Breast epithelium (tissue), 4 donors: Measurements from ENCODE around the gene TBXAS1. TPM values are rescaled to one million over a fixed set of nuclear protein-coding genes. Genes with fewer than 3 reads are reported as not detected.

ENCODE experiments used
- DNase-seq, 2 donors: peaks; one replicate each; pipeline ENCODE4 v3.0.0-alpha.2; 2019; ENCODE audit warnings: low spot score in 2 of 2
- H3K27ac ChIP-seq, 2 donors: fragments of 200-600 bp; sonication (generic) in 1 of 2; one replicate each; pipeline ENCODE4 v1.5.1; 2016 to 2019; ENCODE audit warnings: mild to moderate bottlenecking in 1 of 2
- H3K27me3 ChIP-seq, 2 donors: fragments of 200-600 bp; sonication (generic) in 1 of 2; one replicate each; pipeline versions ENCODE4 v1.5.1 to v1.6.0; 2017 to 2019; ENCODE audit warnings: control low read depth in 1 of 2, mild to moderate bottlenecking in 1 of 2
- H3K36me3 ChIP-seq: fragments of 200-600 bp; one replicate; pipeline ENCODE4 v1.5.1; 2019
- H3K4me1 ChIP-seq, 2 donors: fragments of 200-600 bp; sonication (generic); one replicate each; pipeline ENCODE4 v1.5.1; 2016 to 2019; ENCODE audit warnings: control low read depth in 1 of 2
- H3K4me3 ChIP-seq, 3 donors: fragments of 200-600 bp; sonication (generic); 1 replicate in 2 of 3; 2 replicates in 1 of 3; pipeline ENCODE4 v1.5.1; 2016 to 2019; ENCODE audit warnings: mild to moderate bottlenecking in 3 of 3, moderate library complexity in 2 of 3
- H3K9me3 ChIP-seq, 2 donors: fragments of 200-600 bp; sonication (generic) in 1 of 2; one replicate each; pipeline ENCODE4 v1.5.1; 2016 to 2019; ENCODE audit warnings: control low read depth in 1 of 2
- CTCF ChIP-seq, 3 donors: fragments of 450-650 bp; IDR thresholded peaks; one replicate each; pipeline ENCODE4 v1.5.1; 2016 to 2017; ENCODE audit warnings: antibody characterized with exemption in 3 of 3, mild to moderate bottlenecking in 3 of 3, moderate library complexity in 3 of 3
- POLR2A ChIP-seq: fragments of 450-650 bp; IDR thresholded peaks from one replicate; pipeline ENCODE4 v1.6.1; 2016; ENCODE audit warnings: antibody characterized with exemption, mild to moderate bottlenecking, moderate library complexity
- POLR2AphosphoS5 ChIP-seq, 3 donors: sonication (generic); formaldehyde crosslinking; IDR thresholded peaks; one replicate each; pipeline ENCODE4 v1.6.1; 2017; ENCODE audit warnings: antibody characterized with exemption in 3 of 3
- intact Hi-C: fragments of 100-400 bp; cut with DNase I; formaldehyde crosslinking; loops from one replicate; pipeline ENCODE4 v1.15.1; 2023; ENCODE audit warnings: low total_unique reads
- total RNA-seq, 3 donors: library from RNA; depleted of rRNA; stranded (reverse); fragments of >200 nt; gene quantifications; one replicate each; pipeline ENCODE4 v1.1.0, GENCODE V29; 2016

Gene TBXAS1
- total RNA-seq, 3 donors from 2014 or later, result 17.7 to 59.8 (median 17.9) TPM

DNA sequence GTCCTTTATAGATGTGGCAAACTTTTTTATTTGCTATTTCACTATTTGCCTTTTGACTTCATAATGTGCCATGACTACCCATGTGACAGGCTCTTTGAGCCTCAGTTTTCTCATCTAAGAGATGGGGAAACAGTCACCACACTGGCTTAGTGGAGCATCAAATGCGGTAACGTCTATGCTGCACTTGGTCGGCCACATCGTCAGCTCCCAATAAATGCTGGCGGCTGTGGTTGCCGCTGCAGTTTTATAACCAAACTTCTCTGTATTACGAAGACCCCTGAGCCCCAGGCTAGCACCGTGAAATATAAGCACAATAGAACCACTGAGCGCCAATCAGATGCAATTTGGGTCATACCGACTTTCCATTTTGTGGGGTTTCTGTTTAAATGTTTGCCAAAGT is 177.5 kb downstream of the TBXAS1 start:
- Histone ChIP-seq H3K9me3 (no peaks in the 10 kb centered on the region), H3K36me3 (no peaks in the 10 kb centered on the region), H3K4me3 (no peak overlapping the region), H3K27me3 (no peaks in the 10 kb centered on the region), H3K4me1 (no peaks in the 10 kb centered on the region), H3K27ac (no peak overlapping the region)
- TF ChIP-seq POLR2A, result no peak
- no peak for TF ChIP-seq CTCF (IDR thresholded peaks at IDR 0.05)
- no peak for TF ChIP-seq POLR2AphosphoS5 (IDR thresholded peaks at IDR 0.05)
- intact Hi-C loops, result no loop called here
- no peak for DNase-seq

DNA sequence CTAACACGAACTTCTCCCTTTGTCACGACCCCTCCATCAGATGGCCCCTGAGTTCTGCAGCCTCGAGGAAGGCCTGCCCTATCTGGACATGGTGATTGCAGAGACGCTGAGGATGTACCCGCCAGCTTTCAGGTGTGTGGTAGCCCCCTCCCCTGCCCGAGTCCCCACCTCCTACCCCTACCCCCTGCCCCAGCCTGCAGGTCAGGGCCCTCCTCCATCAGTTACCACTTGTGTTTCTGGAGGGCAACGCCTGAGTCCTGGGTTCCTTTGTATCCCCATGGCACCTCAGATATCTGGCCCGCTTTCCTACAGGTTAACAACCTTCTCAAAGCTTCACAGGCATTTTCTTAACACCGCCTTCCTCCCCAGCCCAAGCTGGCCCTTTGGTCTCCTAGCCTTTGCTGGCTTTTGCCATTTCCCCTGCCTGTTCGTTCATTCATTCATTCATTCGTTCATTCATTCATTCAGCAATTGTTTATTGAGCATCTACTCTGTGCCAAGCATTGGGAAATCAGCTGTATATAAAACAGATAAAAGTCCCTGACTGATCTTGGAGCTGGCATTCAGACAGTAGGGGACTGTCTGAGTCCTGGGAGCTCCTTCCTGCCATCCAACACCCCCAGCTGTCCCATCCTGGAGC is 178.1 kb downstream of the TBXAS1 start:
- H3K27me3 ChIP-seq, result no peaks in the 10 kb centered on the region
- intact Hi-C loops, result no loop called here
- DNase-seq, result no peak

DNA sequence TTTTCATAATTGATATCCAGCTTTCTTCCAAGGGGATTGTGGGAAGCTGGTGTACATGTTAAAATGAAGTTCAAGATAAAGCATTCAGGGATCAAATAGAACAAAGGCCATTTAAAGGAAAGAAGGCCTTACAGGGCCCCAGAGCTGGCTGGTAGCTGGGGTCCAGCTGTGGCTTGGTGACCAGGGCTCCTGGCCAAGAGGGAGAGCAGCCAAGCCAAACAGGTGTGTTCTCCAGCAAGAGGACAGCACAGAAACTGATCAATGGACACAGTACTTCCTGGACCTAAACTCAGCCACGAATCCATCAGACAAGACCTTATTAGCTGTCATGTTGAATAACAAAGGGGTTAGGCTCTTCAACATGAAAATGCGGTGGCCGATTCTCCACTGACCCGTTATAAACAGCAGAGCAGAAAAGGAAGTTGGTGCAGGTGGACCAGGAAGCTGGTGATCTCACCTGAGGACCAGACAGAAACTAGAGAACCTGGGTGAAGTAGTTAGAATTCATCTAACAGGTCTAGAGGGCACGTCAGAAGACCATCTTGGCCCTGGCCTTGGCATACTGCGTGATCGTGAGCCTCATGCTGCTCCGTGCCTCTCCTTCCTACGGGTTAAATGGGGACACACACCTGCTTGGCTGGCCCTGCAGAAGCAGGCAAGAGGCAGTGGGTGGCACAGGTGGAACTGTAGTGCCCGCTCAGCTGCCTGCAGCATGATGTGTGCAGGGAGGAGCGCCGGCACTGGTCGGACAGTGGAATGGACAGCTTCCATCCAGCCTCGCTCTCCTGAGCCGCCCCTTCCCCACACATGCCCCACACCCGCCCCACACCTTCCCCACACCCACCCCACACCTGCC is 179.9 kb downstream of the TBXAS1 start:
- TF ChIP-seq POLR2A (no peak), POLR2AphosphoS5 (IDR thresholded peaks at IDR 0.05) (no peak)
- H3K9me3 ChIP-seq, result no peaks in the 10 kb centered on the region
- no peak for DNase-seq
- H3K27ac ChIP-seq, result no peak overlapping the region
- intact Hi-C loops, result loop anchor here (1.0 kb wide), 1 partner anchor 22 kb away; no protein-coding TSS in a partner anchor
- no peak overlapping the region for H3K4me3 ChIP-seq
- H3K4me1 ChIP-seq, result no peaks in the 10 kb centered on the region
- H3K36me3 ChIP-seq, result no peaks in the 10 kb centered on the region
- H3K27me3 ChIP-seq, result no peaks in the 10 kb centered on the region

More for the DNA sequence above, 178.1 kb downstream of the TBXAS1 start:
- Histone ChIP-seq H3K4me3 (no peak overlapping the region), H3K9me3 (no peaks in the 10 kb centered on the region), H3K4me1 (no peaks in the 10 kb centered on the region), H3K27ac (no peak overlapping the region), H3K36me3 (no peaks in the 10 kb centered on the region)
- no peak for TF ChIP-seq POLR2AphosphoS5 (IDR thresholded peaks at IDR 0.05)
- no peak for TF ChIP-seq POLR2A
- TF ChIP-seq CTCF (IDR thresholded peaks at IDR 0.05), result no peak

DNA sequence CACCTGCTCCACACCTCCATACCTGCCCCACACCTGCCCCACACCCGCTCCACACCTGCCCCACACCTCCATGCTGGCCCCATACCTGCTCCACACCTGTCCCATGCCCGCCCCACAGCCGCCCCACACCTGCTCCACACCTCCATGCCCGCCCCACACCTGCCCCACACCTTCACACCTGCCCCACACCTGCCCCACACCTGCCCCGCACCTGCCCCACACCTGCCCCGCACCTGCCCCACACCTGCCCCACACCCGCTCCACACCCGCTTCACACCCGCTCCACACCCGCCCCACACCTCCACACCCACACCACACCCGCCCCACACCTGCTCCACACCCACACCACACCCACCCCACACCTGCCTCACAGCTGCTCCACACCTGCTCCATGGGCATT is 180.7 kb downstream of the TBXAS1 start:
- DNase-seq, result no peak
- intact Hi-C loops, result loop anchor here (1.0 kb wide), 1 partner anchor 22 kb away; no protein-coding TSS in a partner anchor

More for the DNA sequence above, 180.7 kb downstream of the TBXAS1 start:
- no peaks in the 10 kb centered on the region for H3K4me1 ChIP-seq
- no peak for TF ChIP-seq POLR2A
- TF ChIP-seq POLR2AphosphoS5 (IDR thresholded peaks at IDR 0.05), result no peak
- TF ChIP-seq CTCF (IDR thresholded peaks at IDR 0.05), result no peak
- H3K36me3 ChIP-seq, result no peaks in the 10 kb centered on the region
- H3K4me3 ChIP-seq, result no peak overlapping the region
- no peaks in the 10 kb centered on the region for H3K9me3 ChIP-seq
- H3K27me3 ChIP-seq, result no peaks in the 10 kb centered on the region
- H3K27ac ChIP-seq, result no peak overlapping the region
